Caco-2 (cell line): ENCODE measurements around the gene AZU1. TPM values are rescaled to one million over a fixed set of nuclear protein-coding genes. Genes with fewer than 3 reads are reported as not detected.

Experiments used
- BruUV-seq: library from RNA; stranded (reverse); fragments of 400-500 nt; replicated peaks from 2 replicates; lab custom pipeline; 2021; lab: Mats Ljungman, UMichigan
- CTCF ChIA-PET: fragments of 300-600 bp; sonication (Branson Sonifier 250); formaldehyde crosslinking; loops from one replicate; lab custom pipeline; 2022; ENCODE audit warnings: antibody characterized with exemption; lab: Charles Lee
- POLR2A ChIA-PET: fragments of 300-600 bp; sonication (Branson Sonifier 250); formaldehyde crosslinking; loops from one replicate; lab custom pipeline; 2022; ENCODE audit warnings: antibody characterized with exemption; lab: Charles Lee
- DNase-seq, 2 experiments: peaks; one replicate each; pipeline versions ENCODE4 v3.0.0 to v3.0.0-alpha.2; 2020 to 2022
- H3K27me3 ChIP-seq: replicated peaks from 2 replicates; pipeline ENCODE4 v1.6.0; 2011; ENCODE audit warnings: low read length; ENCODE audit not compliant: control insufficient read depth, insufficient read depth
- H3K36me3 ChIP-seq: 2 replicates; pipeline ENCODE4 v1.5.1; 2011; ENCODE audit warnings: low read length; ENCODE audit not compliant: control insufficient read depth, insufficient read depth
- H3K4me1 ChIP-seq: fragments of 250-450 bp; sonication (Bioruptor Pico); 2 replicates; pipeline ENCODE4 v1.5.1; 2020; ENCODE audit warnings: mild to moderate bottlenecking
- H3K4me3 ChIP-seq: 2 replicates; pipeline ENCODE4 v1.5.1; 2011; ENCODE audit warnings: low read depth, mild to moderate bottlenecking, control low read depth, low read length
- H3K9me3 ChIP-seq: fragments of 250-450 bp; sonication (Bioruptor Pico); 2 replicates; pipeline ENCODE4 v1.5.1; 2020; ENCODE audit warnings: mild to moderate bottlenecking, moderate library complexity
- H3K27ac Mint-ChIP-seq: one replicate; pipeline ENCODE4 v1.8.0; 2022; ENCODE audit warnings: mixed read lengths; ENCODE audit not compliant: unreplicated experiment
- H3K27me3 Mint-ChIP-seq: one replicate; pipeline ENCODE4 v1.8.0; 2022; ENCODE audit warnings: mixed read lengths; ENCODE audit not compliant: insufficient read depth, unreplicated experiment
- H3K36me3 Mint-ChIP-seq: one replicate; pipeline ENCODE4 v1.8.0; 2022; ENCODE audit warnings: mild to moderate bottlenecking, mixed read lengths; ENCODE audit not compliant: insufficient read depth, unreplicated experiment
- H3K4me1 Mint-ChIP-seq: one replicate; pipeline ENCODE4 v1.8.0; 2022; ENCODE audit warnings: low read depth, mixed read lengths; ENCODE audit not compliant: unreplicated experiment
- H3K4me3 Mint-ChIP-seq: one replicate; pipeline ENCODE4 v1.8.0; 2022; ENCODE audit warnings: mild to moderate bottlenecking, moderate library complexity, mixed read lengths; ENCODE audit not compliant: unreplicated experiment
- H3K9me3 Mint-ChIP-seq: one replicate; pipeline ENCODE4 v1.8.0; 2022; ENCODE audit warnings: mixed read lengths; ENCODE audit not compliant: unreplicated experiment
- intact Hi-C: fragments of 100-400 bp; cut with micrococcal nuclease; formaldehyde crosslinking; loops from one replicate; pipeline ENCODE4 v1.10.0; 2022; ENCODE audit not compliant: unreplicated experiment
- total RNA-seq: library from RNA; stranded (reverse); gene quantifications from 2 replicates; pipeline ENCODE4 v1.2.3, GENCODE V29; 2022
- TF ChIP-seq, protein P1 (sequence below), 2 experiments: fragments of 200-600 bp in 1 of 2; IDR thresholded peaks; 1 replicate in 1 of 2; 2 replicates in 1 of 2; pipeline versions ENCODE4 v1.5.1 to v1.8.0; 2011 to 2022; ENCODE audit warnings: antibody characterized with exemption in 1 of 2, control low read depth in 1 of 2, inconsistent platforms in 1 of 2, low read depth in 1 of 2, low read length in 1 of 2, mild to moderate bottlenecking in 1 of 2, moderate library complexity in 1 of 2; ENCODE audit not compliant: insufficient read depth in 1 of 2, severe bottlenecking in 1 of 2, unreplicated experiment in 1 of 2

AZU1 gene
- total RNA-seq, 1 experiment from 2014 or later, result not detected

DNA sequence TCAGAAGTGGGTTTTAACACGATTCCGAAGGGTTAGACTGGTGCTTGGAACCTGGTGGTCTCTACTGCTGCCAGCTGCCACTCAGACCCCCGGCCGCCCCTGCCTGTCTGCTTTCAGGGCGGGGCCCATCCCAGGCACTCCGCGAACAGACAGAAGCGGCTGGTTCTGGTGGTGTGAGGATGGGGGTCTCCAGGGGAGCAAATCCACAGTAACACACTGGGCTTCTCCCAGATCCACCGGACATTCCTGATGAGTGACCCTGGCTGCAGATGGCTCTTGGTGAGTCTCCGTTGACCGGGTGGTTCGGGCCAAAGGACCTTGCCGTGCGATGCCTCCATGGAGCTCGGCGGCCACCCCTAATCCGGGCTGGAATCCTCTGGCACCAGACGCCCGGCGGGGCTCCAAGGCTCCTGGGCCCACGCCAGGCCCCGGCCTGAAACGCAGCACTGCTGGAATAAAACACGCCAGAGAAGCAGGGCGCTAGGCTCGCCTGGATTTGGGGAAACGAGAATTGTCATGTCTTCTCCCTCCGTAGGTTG lies 32.5 kb upstream of the AZU1 start:
- TF ChIP-seq, protein P1, sequence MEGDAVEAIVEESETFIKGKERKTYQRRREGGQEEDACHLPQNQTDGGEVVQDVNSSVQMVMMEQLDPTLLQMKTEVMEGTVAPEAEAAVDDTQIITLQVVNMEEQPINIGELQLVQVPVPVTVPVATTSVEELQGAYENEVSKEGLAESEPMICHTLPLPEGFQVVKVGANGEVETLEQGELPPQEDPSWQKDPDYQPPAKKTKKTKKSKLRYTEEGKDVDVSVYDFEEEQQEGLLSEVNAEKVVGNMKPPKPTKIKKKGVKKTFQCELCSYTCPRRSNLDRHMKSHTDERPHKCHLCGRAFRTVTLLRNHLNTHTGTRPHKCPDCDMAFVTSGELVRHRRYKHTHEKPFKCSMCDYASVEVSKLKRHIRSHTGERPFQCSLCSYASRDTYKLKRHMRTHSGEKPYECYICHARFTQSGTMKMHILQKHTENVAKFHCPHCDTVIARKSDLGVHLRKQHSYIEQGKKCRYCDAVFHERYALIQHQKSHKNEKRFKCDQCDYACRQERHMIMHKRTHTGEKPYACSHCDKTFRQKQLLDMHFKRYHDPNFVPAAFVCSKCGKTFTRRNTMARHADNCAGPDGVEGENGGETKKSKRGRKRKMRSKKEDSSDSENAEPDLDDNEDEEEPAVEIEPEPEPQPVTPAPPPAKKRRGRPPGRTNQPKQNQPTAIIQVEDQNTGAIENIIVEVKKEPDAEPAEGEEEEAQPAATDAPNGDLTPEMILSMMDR (IDR thresholded peaks at IDR 0.05; ENCODE audit: insufficient read depth in 1 of 2, low read depth in 1 of 2, low read length in 1 of 2, severe bottlenecking in 1 of 2, unreplicated experiment in 1 of 2), result no peak
- intact Hi-C loops, result no loop called here

DNA sequence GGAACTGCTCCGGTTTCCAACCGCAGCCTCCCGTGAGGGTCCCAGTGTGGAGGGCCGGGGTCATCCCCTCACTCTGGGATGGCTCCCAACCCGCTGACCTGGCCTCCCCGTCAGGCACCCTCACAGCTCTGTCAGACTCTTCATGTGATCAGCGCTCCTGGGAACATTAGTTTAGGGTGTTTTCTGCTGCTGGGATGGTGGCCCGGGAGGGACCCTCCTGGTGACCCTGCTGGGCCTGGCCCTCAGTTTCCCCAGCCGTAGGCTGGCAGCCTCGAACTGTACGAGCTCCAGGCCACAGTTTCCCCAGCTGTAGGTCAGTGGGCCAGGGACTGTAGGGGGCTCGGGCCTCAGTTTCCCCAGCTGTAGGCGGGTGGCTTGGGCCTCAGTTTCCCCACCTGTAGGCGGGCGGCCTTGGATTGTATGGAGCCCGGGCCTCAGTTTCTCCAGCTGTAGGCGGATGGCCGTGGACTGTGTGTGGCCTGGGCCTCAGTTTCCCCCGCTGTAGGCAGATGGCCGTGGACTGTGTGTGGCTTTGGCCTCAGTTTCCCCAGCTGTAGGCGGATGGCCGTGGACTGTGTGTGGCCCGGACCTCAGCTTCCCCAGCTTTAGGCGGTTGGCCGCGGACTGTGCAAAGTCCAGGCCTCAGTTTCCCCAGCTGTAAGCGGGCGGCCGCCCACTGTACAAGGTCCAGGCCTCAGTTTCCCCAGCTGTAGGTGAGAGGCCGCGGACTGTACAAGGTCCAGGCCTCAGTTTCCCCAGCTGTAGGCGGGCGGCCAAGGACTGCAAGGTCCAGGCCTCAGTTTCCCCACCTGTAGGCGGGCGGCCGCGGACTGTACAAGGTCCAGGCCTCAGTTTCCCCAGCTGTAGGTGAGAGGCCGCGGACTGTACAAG lies 31.7 kb upstream of the AZU1 start:
- Mint-ChIP-seq H3K27me3 (no peaks in the 10 kb centered on the region), H3K36me3 (peaks cover 74% of the 10 kb centered on the region), H3K27ac (no peak overlapping the region), H3K9me3 (no peaks in the 10 kb centered on the region), H3K4me1 (peaks cover 17% of the 10 kb centered on the region), H3K4me3 (peak overlapping the region; percentile 90)
- Histone ChIP-seq H3K9me3 (no peaks in the 10 kb centered on the region), H3K4me1 (peaks cover 21% of the 10 kb centered on the region), H3K27me3 (no peaks in the 10 kb centered on the region), H3K4me3 (peak overlapping the region; percentile 87), H3K36me3 (peaks cover 4% of the 10 kb centered on the region)
- TF ChIP-seq, protein P1 (IDR thresholded peaks at IDR 0.05; ENCODE audit: insufficient read depth in 1 of 2, low read depth in 1 of 2, low read length in 1 of 2, severe bottlenecking in 1 of 2, unreplicated experiment in 1 of 2), result no peak
- POLR2A ChIA-PET, result interaction anchor here (0.5 kb wide), 2 partner anchors 43 to 59 kb away, joined by 3 to 4 read pairs; no protein-coding TSS in a partner anchor
- CTCF ChIA-PET, result no interaction called here
- DNase-seq, result no peak
- intact Hi-C loops, result no loop called here
- BruUV-seq, result no TSS peak

More for the DNA sequence above, 32.5 kb upstream of the AZU1 start:
- H3K4me1 ChIP-seq, result peaks cover 13% of the 10 kb centered on the region
- H3K9me3 ChIP-seq, result no peaks in the 10 kb centered on the region
- Mint-ChIP-seq H3K4me3 (peak overlapping the region; percentile 22), H3K9me3 (no peaks in the 10 kb centered on the region), H3K36me3 (peaks cover 71% of the 10 kb centered on the region), H3K27me3 (no peaks in the 10 kb centered on the region), H3K4me1 (peaks cover 9% of the 10 kb centered on the region), H3K27ac (no peak overlapping the region)
- peaks cover 4% of the 10 kb centered on the region; the same call in 1 of the 2 replicates for H3K36me3 ChIP-seq
- no peak overlapping the region for H3K4me3 ChIP-seq
- DNase-seq, result no peak
- POLR2A ChIA-PET, result interaction anchor here (0.5 kb wide), 1 partner anchor 59 kb away, joined by 3 read pairs; no protein-coding TSS in a partner anchor
- CTCF ChIA-PET, result no interaction called here
- BruUV-seq, result no TSS peak
- H3K27me3 ChIP-seq, result no peaks in the 10 kb centered on the region

DNA sequence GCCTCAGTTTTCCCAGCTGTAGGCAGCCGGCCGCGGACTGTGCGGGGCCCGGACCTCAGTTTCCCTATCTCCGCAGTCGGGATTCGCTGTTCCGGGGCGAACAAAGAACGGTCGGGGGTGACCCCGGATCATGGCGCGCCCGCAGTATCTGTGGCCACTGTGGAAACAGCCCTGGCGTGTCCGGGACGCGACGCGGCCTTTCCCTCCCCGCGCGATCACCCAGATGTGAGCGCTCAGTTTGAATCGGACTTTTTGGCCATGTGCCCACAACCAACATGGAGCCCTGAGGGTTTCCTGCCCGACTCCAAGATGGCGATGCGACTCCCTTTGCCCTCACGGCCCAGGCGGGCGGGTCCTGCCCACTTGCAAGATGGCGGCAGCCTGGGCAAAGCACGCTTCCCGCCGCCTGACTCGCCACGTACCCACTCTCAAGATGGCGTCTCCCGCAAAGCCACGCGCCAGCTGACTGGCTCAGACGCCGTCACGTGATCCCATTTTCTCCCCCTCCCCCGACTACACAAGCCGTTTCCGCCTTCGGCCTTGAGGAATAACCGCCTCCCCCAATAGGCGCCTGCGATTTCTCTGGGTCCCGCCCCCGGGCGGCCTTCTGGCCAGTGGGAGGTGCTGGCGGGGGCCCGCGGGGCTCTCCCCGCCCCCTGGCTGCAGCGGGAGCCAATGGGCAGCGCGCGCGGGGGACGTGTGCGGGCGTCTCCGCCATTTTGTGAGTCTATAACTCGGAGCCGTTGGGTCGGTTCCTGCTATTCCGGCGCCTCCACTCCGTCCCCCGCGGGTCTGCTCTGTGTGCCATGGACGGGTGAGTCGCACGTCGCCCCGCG lies 30.7 kb upstream of the AZU1 start, which contains the start of gene PTBP1:
Gene PTBP1, plus strand, starts transcription at position 761 of the 836 bp plus-strand sequence. Its CDS starts 46 bp downstream, at position 807.
- Histone ChIP-seq H3K27me3 (no peaks in the 10 kb centered on the region), H3K9me3 (no peaks in the 10 kb centered on the region), H3K36me3 (peaks cover 10% of the 10 kb centered on the region), H3K4me1 (peaks cover 31% of the 10 kb centered on the region), H3K4me3 (peak within 1 kb of the TSS; percentile 97)
- H3K4me3 Mint-ChIP-seq, result peak within 1 kb of the TSS; percentile 90
- BruUV-seq, result TSS peak; percentile 57
- peak; percentile 99 to 100 for DNase-seq
- H3K4me1 Mint-ChIP-seq, result peaks cover 17% of the 10 kb centered on the region
- H3K27me3 Mint-ChIP-seq, result no peaks in the 10 kb centered on the region
- no peaks in the 10 kb centered on the region for H3K9me3 Mint-ChIP-seq
- TF ChIP-seq, protein P1 (IDR thresholded peaks at IDR 0.05; ENCODE audit: insufficient read depth in 1 of 2, low read depth in 1 of 2, low read length in 1 of 2, severe bottlenecking in 1 of 2, unreplicated experiment in 1 of 2), result no peak
- peaks cover 78% of the 10 kb centered on the region for H3K36me3 Mint-ChIP-seq
- CTCF ChIA-PET, result no interaction called here
- H3K27ac Mint-ChIP-seq, result peak within 1 kb of the TSS; percentile 93
- POLR2A ChIA-PET, result interaction anchor here (0.5 to 1.0 kb wide), 2 partner anchors 43 to 45 kb away, joined by 3 to 4 read pairs; no protein-coding TSS in a partner anchor
- intact Hi-C loops, result no loop called here
